HepG2 (cell line): ENCODE data around the gene CRISPLD2. TPM values are rescaled to one million over a fixed set of nuclear protein-coding genes. Genes with fewer than 3 reads are reported as not detected.

Source experiments
- BRCA1 ChIP-seq: sonication (generic); formaldehyde crosslinking; IDR thresholded peaks from 2 replicates; pipeline ENCODE4 v1.4.0; 2020; ENCODE audit warnings: missing genetic modification reagents
- ELF4 ChIP-seq: sonication (generic); formaldehyde crosslinking; IDR thresholded peaks from 2 replicates; pipeline ENCODE4 v1.5.0; 2020; ENCODE audit warnings: missing genetic modification reagents, mild to moderate bottlenecking, moderate library complexity, borderline replicate concordance
- KDM5B ChIP-seq: sonication (generic); formaldehyde crosslinking; IDR thresholded peaks from 2 replicates; pipeline ENCODE4 v1.4.0; 2020; ENCODE audit warnings: missing genetic modification reagents, mild to moderate bottlenecking, borderline replicate concordance
- KLF9 ChIP-seq: IDR thresholded peaks from 2 replicates; pipeline ENCODE4 v1.6.1; 2016; ENCODE audit warnings: low read depth
- MYPOP ChIP-seq: sonication (generic); formaldehyde crosslinking; IDR thresholded peaks from 2 replicates; pipeline ENCODE4 v1.8.1; 2023; ENCODE audit warnings: mild to moderate bottlenecking, moderate library complexity, missing genetic modification reagents
- NCOA2 ChIP-seq: sonication (generic); formaldehyde crosslinking; IDR thresholded peaks from 2 replicates; pipeline ENCODE4 v1.8.0; 2022; ENCODE audit warnings: inconsistent platforms
- SP5 ChIP-seq: IDR thresholded peaks from 2 replicates; pipeline ENCODE4 v1.6.1; 2016; ENCODE audit warnings: low read depth, borderline replicate concordance
- TBL1XR1 ChIP-seq: fragments of 150-350 bp; IDR thresholded peaks from 2 replicates; pipeline ENCODE4 v1.6.1; 2014; ENCODE audit warnings: borderline replicate concordance, low read length; ENCODE audit not compliant: partially characterized antibody
- THAP11 ChIP-seq: IDR thresholded peaks from 2 replicates; pipeline ENCODE4 v1.6.1; 2016; ENCODE audit warnings: missing biosample characterization, missing genetic modification reagents
- THRA ChIP-seq: sonication (generic); formaldehyde crosslinking; IDR thresholded peaks from 2 replicates; pipeline ENCODE4 v1.4.0; 2020; ENCODE audit warnings: missing genetic modification reagents, borderline replicate concordance
- TRIM24 ChIP-seq: sonication (generic); formaldehyde crosslinking; IDR thresholded peaks from 2 replicates; pipeline ENCODE4 v1.8.0; 2022; ENCODE audit warnings: mild to moderate bottlenecking, missing genetic modification reagents
- U2AF1 ChIP-seq: fragments of 200-400 bp; formaldehyde crosslinking; optimal IDR thresholded peaks from 2 replicates; pipeline ENCODE3; 2017; ENCODE audit warnings: mild to moderate bottlenecking, low read depth, low read length
- ZBTB10 ChIP-seq: sonication (generic); formaldehyde crosslinking; IDR thresholded peaks from 2 replicates; pipeline ENCODE4 v1.4.0; 2020; ENCODE audit warnings: missing genetic modification reagents, borderline replicate concordance
- ZKSCAN8 ChIP-seq: IDR thresholded peaks from 2 replicates; pipeline ENCODE4 v1.6.1; 2016; ENCODE audit warnings: borderline replicate concordance, missing genetic modification reagents, missing compliant biosample characterization
- ZNF326 ChIP-seq: sonication (generic); formaldehyde crosslinking; IDR thresholded peaks from 2 replicates; pipeline ENCODE4 v1.4.0; 2020; ENCODE audit warnings: missing genetic modification reagents, borderline replicate concordance
- ZNF335 ChIP-seq: sonication (generic); formaldehyde crosslinking; IDR thresholded peaks from 2 replicates; pipeline ENCODE4 v1.4.0; 2020; ENCODE audit warnings: missing genetic modification reagents
- ZNF382 ChIP-seq: sonication (generic); formaldehyde crosslinking; IDR thresholded peaks from 2 replicates; pipeline ENCODE4 v1.5.0; 2020; ENCODE audit warnings: missing genetic modification reagents, mild to moderate bottlenecking, borderline replicate concordance
- ZNF441 ChIP-seq: sonication (generic); formaldehyde crosslinking; IDR thresholded peaks from 2 replicates; pipeline ENCODE4 v1.7.0; 2021; ENCODE audit warnings: missing genetic modification reagents, borderline replicate concordance
- ZNF572 ChIP-seq: sonication (generic); formaldehyde crosslinking; IDR thresholded peaks from 2 replicates; pipeline ENCODE4 v1.5.1; 2020; ENCODE audit warnings: mild to moderate bottlenecking, missing genetic modification reagents
- ZNF773 ChIP-seq: sonication (generic); formaldehyde crosslinking; IDR thresholded peaks from 2 replicates; pipeline ENCODE4 v1.4.0; 2020; ENCODE audit warnings: missing genetic modification reagents, borderline replicate concordance
- ZNF776 ChIP-seq: sonication (generic); formaldehyde crosslinking; IDR thresholded peaks from 2 replicates; pipeline ENCODE4 v1.4.0; 2020; ENCODE audit warnings: mild to moderate bottlenecking, missing genetic modification reagents
- ZSCAN30 ChIP-seq: sonication (generic); formaldehyde crosslinking; IDR thresholded peaks from 2 replicates; pipeline ENCODE4 v1.5.0; 2020; ENCODE audit warnings: mild to moderate bottlenecking, missing genetic modification reagents
- polyA plus RNA-seq, 8 experiments: library from polyadenylated mRNA; depleted of rRNA in 3 of 8; stranded (reverse) in 7 of 8; unstranded in 1 of 8; fragments of >200 nt; fragmentation: Illumina TruSeq in 4 of 8; extraction: Trizol in 4 of 8; gene quantifications; 2 replicates each; pipeline versions ENCODE4 v1.2.1 to v1.2.3, GENCODE V29; 2011 to 2016; ENCODE audit warnings: low read depth in 4 of 8, missing spikeins in 1 of 8, mixed read lengths in 1 of 8; ENCODE audit not compliant: insufficient read depth in 1 of 8
- total RNA-seq, 5 experiments: library from RNA; depleted of rRNA; stranded (reverse); fragments of >200 nt; fragmentation: Illumina TruSeq; extraction: Trizol; gene quantifications; 2 replicates each; pipeline ENCODE4 v1.2.3, GENCODE V29; 2016; ENCODE audit warnings: low read depth in 1 of 5

The CRISPLD2 gene
- total and polyA plus RNA-seq, 2 of the 13 experiments (the other 11 are each of a cell fraction or from before 2014, with no cell fraction given) = 0.04 to 0.31 TPM

- TF ChIP-seq THRA (CRISPR knock-in tag) (peak; percentile 85; the same call in 1 of the 2 replicates), ZNF776 (CRISPR knock-in tag) (no peak), ZSCAN30 (CRISPR knock-in tag) (0 out of 2 replicates have a peak, but pooled peaks have one; percentile 64), ZNF335 (CRISPR knock-in tag) (0 out of 2 replicates have a peak, but pooled peaks have one; percentile 70), ZNF773 (CRISPR knock-in tag) (no peak), THAP11 (peak; percentile 58; the same call in 1 of the 2 replicates), ZNF441 (CRISPR knock-in tag) (peak; percentile 64; the same call in 1 of the 2 replicates), BRCA1 (CRISPR knock-in tag) (no peak), U2AF1 (no peak), MYPOP (CRISPR knock-in tag) (peak; percentile 80; the same call in 1 of the 2 replicates), KDM5B (peak; percentile 58; the same call in 1 of the 2 replicates), ZKSCAN8 (CRISPR knock-in tag) (peak; percentile 52; the same call in 1 of the 2 replicates), ZNF382 (no peak), NCOA2 (peak; percentile 67), ZBTB10 (CRISPR knock-in tag) (no peak), TBL1XR1 (peak; percentile 53), ZNF572 (CRISPR knock-in tag) (no peak), ZNF326 (no peak), SP5 (peak; percentile 37; the same call in 1 of the 2 replicates), TRIM24 (CRISPR knock-in tag) (peak; percentile 62; the same call in 1 of the 2 replicates), ELF4 (CRISPR knock-in tag) (no peak), KLF9 (CRISPR knock-in tag) (no peak)
Measured at GRCh38 chr16:84851192-84852127, 31.7 kb downstream of the CRISPLD2 start (continued).
